KOPT-K1 (cell line): ENCODE data around the gene FARS2.

Experiments
- H3K27ac ChIP-seq: fragments of 200-600 bp; sonication (generic); 2 replicates; pipeline ENCODE4 v1.5.1; 2016; ENCODE audit warnings: antibody characterized with exemption, mild to moderate bottlenecking, low read depth, low read length; ENCODE audit not compliant: poor library complexity, severe bottlenecking
- H3K36me3 ChIP-seq: fragments of 200-600 bp; sonication (generic); 2 replicates; pipeline ENCODE4 v1.5.1; 2017; ENCODE audit warnings: antibody characterized with exemption, mild to moderate bottlenecking, low read length, moderate library complexity; ENCODE audit not compliant: insufficient read depth
- H3K9me3 ChIP-seq: fragments of 200-600 bp; sonication (generic); 2 replicates; pipeline ENCODE4 v1.5.1; 2017; ENCODE audit warnings: antibody characterized with exemption, low read length, mild to moderate bottlenecking; ENCODE audit not compliant: insufficient read depth, poor library complexity, severe bottlenecking

Gene FARS2

GRCh38 chr6:5238336-5238735 lies 23.0 kb upstream of the FARS2 start:
- H3K36me3 ChIP-seq = no peaks in the 10 kb centered on the region
- H3K27ac ChIP-seq = no peak overlapping the region
- H3K9me3 ChIP-seq = no peaks in the 10 kb centered on the region

- Histone ChIP-seq H3K9me3 (no peaks in the 10 kb centered on the region), H3K27ac (no peak overlapping the region), H3K36me3 (no peaks in the 10 kb centered on the region; the same call in 1 of the 2 replicates)
Measured at GRCh38 chr6:5241252-5241651, 20.1 kb upstream of the FARS2 start.

- Histone ChIP-seq H3K27ac (no peak overlapping the region), H3K36me3 (no peaks in the 10 kb centered on the region; the same call in 1 of the 2 replicates), H3K9me3 (no peaks in the 10 kb centered on the region)
Measured at GRCh38 chr6:5243069-5243468, 18.2 kb upstream of the FARS2 start.

GRCh38 chr6:5246141-5247097 lies 14.9 kb upstream of the FARS2 start:
- Histone ChIP-seq H3K27ac (no peak overlapping the region), H3K36me3 (no peaks in the 10 kb centered on the region; the same call in 1 of the 2 replicates), H3K9me3 (no peaks in the 10 kb centered on the region)

- no peak overlapping the region for H3K27ac ChIP-seq
Measured at GRCh38 chr6:5247201-5247600, 14.1 kb upstream of the FARS2 start.

GRCh38 chr6:5248302-5249098 lies 12.8 kb upstream of the FARS2 start:
- Histone ChIP-seq H3K27ac (no peak overlapping the region), H3K36me3 (peaks cover 4% of the 10 kb centered on the region; the same call in 1 of the 2 replicates), H3K9me3 (no peaks in the 10 kb centered on the region)

More at GRCh38 chr6:5247201-5247600, 14.1 kb upstream of the FARS2 start:
- H3K36me3 ChIP-seq = no peaks in the 10 kb centered on the region; the same call in 1 of the 2 replicates
- H3K9me3 ChIP-seq = no peaks in the 10 kb centered on the region

- Histone ChIP-seq H3K36me3 (peaks cover 10% of the 10 kb centered on the region), H3K27ac (no peak overlapping the region), H3K9me3 (no peaks in the 10 kb centered on the region)
Measured at GRCh38 chr6:5249451-5250122, 11.7 kb upstream of the FARS2 start.

- Histone ChIP-seq H3K9me3 (no peaks in the 10 kb centered on the region), H3K27ac (no peak overlapping the region), H3K36me3 (peaks cover 10% of the 10 kb centered on the region; the same call in 1 of the 2 replicates)
Measured at GRCh38 chr6:5250451-5250850, 10.9 kb upstream of the FARS2 start.

- H3K36me3 ChIP-seq = peaks cover 10% of the 10 kb centered on the region; the same call in 1 of the 2 replicates
- H3K9me3 ChIP-seq = no peaks in the 10 kb centered on the region
- no peak overlapping the region for H3K27ac ChIP-seq
Measured at GRCh38 chr6:5250911-5251310, 10.4 kb upstream of the FARS2 start.

GRCh38 chr6:5256952-5257351 lies 4.4 kb upstream of the FARS2 start:
- Histone ChIP-seq H3K9me3 (no peaks in the 10 kb centered on the region), H3K36me3 (peaks cover 10% of the 10 kb centered on the region; the same call in 1 of the 2 replicates), H3K27ac (no peak overlapping the region)

- H3K27ac ChIP-seq = no peak overlapping the region
- no peaks in the 10 kb centered on the region for H3K9me3 ChIP-seq
- H3K36me3 ChIP-seq = peaks cover 10% of the 10 kb centered on the region; the same call in 1 of the 2 replicates
Measured at GRCh38 chr6:5257400-5257799, 3.9 kb upstream of the FARS2 start.

- Histone ChIP-seq H3K27ac (no peak overlapping the region), H3K9me3 (no peaks in the 10 kb centered on the region), H3K36me3 (no peaks in the 10 kb centered on the region)
Measured at GRCh38 chr6:5259428-5259827, 1.9 kb upstream of the FARS2 start.

- H3K9me3 ChIP-seq = no peaks in the 10 kb centered on the region
- H3K36me3 ChIP-seq = no peaks in the 10 kb centered on the region
- H3K27ac ChIP-seq = peak overlapping the region; percentile 89
Measured at GRCh38 chr6:5260111-5260620, 1.1 kb upstream of the FARS2 start.

GRCh38 chr6:5261545-5262109 lies 314 bp downstream of the FARS2 start:
- H3K9me3 ChIP-seq = no peaks in the 10 kb centered on the region
- H3K27ac ChIP-seq = peak overlapping the region; percentile 89

More at GRCh38 chr6:5261545-5262109, 314 bp downstream of the FARS2 start:
- no peaks in the 10 kb centered on the region for H3K36me3 ChIP-seq
